Measurements from ENCODE around the gene ANKRD6. TPM values are rescaled to one million over a fixed set of nuclear protein-coding genes. Genes with fewer than 3 reads are reported as not detected.

ANKRD6 gene
- total RNA-seq, 4 donors from 2014 or later, result 0.57 to 11.6 (median 3.0) TPM

DNA sequence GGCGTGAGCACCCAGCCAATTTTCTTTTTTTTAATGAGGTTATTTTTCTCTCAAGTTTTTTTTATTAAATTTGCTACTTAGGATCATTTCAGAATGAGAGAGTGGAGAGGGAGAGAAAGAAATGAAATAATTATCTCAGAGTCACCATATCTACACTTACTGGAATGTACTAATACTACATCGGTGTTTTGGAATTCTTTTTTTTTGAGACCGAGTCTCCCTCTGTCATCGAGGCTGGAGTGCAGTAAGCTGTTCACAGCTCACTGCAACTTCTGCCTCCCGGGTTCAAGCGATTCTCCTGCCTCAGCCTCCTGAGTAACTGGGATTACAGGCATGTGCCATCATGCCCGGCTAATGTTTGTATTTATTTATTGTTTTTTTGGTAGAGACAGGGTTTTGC, 27.8 kb downstream of the ANKRD6 start:
- Histone ChIP-seq H3K9me3 (no peaks in the 10 kb centered on the region), H3K4me3 (no peak overlapping the region), H3K36me3 (no peaks in the 10 kb centered on the region), H3K27ac (no peak overlapping the region), H3K27me3 (no peaks in the 10 kb centered on the region), H3K4me1 (no peaks in the 10 kb centered on the region)
- DNase-seq, result no peak
- TF ChIP-seq, protein P1, sequence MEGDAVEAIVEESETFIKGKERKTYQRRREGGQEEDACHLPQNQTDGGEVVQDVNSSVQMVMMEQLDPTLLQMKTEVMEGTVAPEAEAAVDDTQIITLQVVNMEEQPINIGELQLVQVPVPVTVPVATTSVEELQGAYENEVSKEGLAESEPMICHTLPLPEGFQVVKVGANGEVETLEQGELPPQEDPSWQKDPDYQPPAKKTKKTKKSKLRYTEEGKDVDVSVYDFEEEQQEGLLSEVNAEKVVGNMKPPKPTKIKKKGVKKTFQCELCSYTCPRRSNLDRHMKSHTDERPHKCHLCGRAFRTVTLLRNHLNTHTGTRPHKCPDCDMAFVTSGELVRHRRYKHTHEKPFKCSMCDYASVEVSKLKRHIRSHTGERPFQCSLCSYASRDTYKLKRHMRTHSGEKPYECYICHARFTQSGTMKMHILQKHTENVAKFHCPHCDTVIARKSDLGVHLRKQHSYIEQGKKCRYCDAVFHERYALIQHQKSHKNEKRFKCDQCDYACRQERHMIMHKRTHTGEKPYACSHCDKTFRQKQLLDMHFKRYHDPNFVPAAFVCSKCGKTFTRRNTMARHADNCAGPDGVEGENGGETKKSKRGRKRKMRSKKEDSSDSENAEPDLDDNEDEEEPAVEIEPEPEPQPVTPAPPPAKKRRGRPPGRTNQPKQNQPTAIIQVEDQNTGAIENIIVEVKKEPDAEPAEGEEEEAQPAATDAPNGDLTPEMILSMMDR (IDR thresholded peaks at IDR 0.05), result no peak
- no peak for TF ChIP-seq POLR2A (IDR thresholded peaks at IDR 0.05)

DNA sequence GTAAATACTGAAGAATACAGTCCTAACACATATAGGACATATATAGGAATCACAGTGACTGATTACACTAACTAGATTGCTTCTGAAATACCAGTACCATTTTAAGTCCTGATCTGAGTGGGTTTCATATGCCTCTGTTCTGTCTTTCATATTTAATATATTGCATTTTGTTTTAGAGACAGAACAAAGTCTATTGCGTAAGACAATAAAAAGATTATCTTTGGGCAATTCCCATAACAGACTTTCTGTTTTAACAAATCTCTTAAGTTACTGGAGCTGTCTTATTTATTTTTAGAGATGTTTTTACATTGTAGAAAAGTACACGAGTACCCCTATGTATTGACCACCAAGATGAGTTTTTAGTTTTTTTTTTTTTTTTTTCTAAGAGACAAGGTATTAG, 29.6 kb downstream of the ANKRD6 start:
- H3K27ac ChIP-seq, result no peak overlapping the region
- no peaks in the 10 kb centered on the region for H3K36me3 ChIP-seq
- no peak overlapping the region for H3K4me3 ChIP-seq
- H3K9me3 ChIP-seq, result no peaks in the 10 kb centered on the region
- TF ChIP-seq, protein P1 (IDR thresholded peaks at IDR 0.05), result no peak
- TF ChIP-seq POLR2A (IDR thresholded peaks at IDR 0.05), result no peak
- no peaks in the 10 kb centered on the region for H3K27me3 ChIP-seq
- no peak for DNase-seq
- no peaks in the 10 kb centered on the region for H3K4me1 ChIP-seq

DNA sequence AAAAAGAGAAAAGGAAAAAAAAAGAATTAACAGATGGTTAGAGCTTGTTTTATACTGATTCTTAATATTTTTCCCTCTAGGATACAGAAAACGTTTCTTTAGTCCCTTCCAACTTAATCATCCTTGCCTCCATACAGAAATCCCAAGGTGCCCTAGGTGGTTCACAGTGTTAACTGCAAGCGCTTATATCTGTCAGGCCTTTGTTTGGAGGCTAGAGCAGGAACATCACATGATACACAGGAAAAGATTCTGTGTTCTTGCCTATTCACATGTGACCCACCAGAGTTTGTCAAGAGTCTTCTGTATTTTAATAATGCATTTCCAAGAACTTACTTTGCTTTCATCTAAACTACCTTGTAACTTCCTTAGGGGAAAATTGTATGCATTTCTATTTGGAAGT, 31.3 kb downstream of the ANKRD6 start:
- H3K36me3 ChIP-seq, result no peaks in the 10 kb centered on the region
- H3K4me1 ChIP-seq, result no peaks in the 10 kb centered on the region
- no peaks in the 10 kb centered on the region for H3K9me3 ChIP-seq
- DNase-seq, result no peak
- no peak overlapping the region for H3K27ac ChIP-seq
- TF ChIP-seq, protein P1 (IDR thresholded peaks at IDR 0.05), result no peak
- TF ChIP-seq POLR2A (IDR thresholded peaks at IDR 0.05), result no peak
- H3K4me3 ChIP-seq, result no peak overlapping the region
- no peaks in the 10 kb centered on the region for H3K27me3 ChIP-seq

DNA sequence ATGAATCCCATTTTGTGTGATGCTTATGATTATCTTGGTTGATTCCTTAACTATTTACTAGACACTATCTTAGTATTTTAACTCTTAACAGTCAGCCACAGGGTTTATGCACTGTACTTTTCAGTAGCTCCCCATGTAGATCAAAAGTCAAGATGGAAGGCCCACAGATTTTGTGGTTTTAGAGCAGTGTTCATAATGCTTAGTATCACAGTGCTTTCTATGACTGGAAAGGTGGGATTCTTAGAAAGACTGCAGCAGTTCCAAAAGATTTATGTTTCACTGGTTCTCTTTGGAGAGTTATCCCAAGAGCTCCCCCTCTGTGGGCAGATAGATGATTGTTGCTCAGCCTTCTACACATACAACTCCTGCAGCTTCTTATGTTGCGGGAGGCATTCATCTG, 34.5 kb downstream of the ANKRD6 start:
- no peak for TF ChIP-seq POLR2A (IDR thresholded peaks at IDR 0.05)
- TF ChIP-seq, protein P1 (IDR thresholded peaks at IDR 0.05), result no peak
- Histone ChIP-seq H3K4me1 (no peaks in the 10 kb centered on the region), H3K4me3 (no peak overlapping the region), H3K36me3 (no peaks in the 10 kb centered on the region), H3K9me3 (no peaks in the 10 kb centered on the region), H3K27ac (no peak overlapping the region), H3K27me3 (no peaks in the 10 kb centered on the region)
- DNase-seq, result no peak

DNA sequence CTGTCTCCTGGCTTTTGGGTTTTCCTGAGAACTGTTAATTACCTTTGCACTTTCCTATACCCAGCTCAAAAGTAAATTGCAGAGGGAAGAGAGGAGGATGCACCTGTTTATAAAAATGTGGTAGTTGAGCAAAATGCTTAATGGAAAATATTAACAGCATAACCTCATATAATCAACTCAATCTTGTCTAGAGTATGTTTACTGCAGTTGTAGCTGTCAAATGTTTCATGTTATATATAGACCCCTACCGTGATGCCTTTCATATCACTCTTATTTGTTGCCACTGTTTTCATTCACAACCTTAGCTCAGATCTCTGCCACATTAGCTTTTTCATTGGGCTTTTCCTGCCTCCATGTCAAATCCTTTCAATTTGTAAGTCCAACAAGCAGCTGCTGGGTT, 36.0 kb downstream of the ANKRD6 start:
- Histone ChIP-seq H3K27ac (no peak overlapping the region), H3K27me3 (no peaks in the 10 kb centered on the region), H3K9me3 (no peaks in the 10 kb centered on the region), H3K36me3 (no peaks in the 10 kb centered on the region), H3K4me1 (no peaks in the 10 kb centered on the region), H3K4me3 (no peak overlapping the region)
- no peak for DNase-seq
- no peak for TF ChIP-seq POLR2A (IDR thresholded peaks at IDR 0.05)
- TF ChIP-seq, protein P1 (IDR thresholded peaks at IDR 0.05), result no peak

DNA sequence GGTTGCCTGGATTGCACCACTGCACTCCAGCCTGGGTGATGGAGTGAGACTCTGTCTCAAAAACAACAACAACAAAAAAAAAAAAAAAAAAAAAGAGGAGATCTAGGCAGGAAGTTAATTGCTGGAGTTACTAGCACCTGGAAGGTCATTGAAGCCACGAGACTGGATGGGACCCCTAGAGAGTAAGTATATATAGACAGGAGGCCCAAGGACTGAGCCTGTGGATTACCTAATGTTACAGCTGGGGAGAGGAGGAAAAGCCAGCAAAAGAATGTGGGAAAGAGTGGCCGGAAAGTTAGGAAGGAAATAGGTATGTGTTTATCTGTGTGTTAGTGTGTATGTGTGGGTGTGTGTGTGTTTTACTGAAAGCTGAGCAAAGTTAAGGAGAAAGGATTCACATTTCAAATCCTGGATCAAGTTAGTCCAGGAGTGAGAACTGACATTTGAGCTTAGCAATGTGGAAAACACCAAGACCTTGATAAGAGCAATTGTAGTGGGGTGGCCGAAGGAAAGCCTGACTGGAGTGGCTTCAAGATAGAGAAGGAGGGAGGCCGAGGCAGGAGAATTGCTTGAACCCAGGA, 38.4 kb downstream of the ANKRD6 start:
- DNase-seq, result no peak
- Histone ChIP-seq H3K36me3 (no peaks in the 10 kb centered on the region), H3K9me3 (no peaks in the 10 kb centered on the region), H3K27me3 (no peaks in the 10 kb centered on the region), H3K4me1 (no peaks in the 10 kb centered on the region), H3K4me3 (no peak overlapping the region), H3K27ac (no peak overlapping the region)
- TF ChIP-seq POLR2A (IDR thresholded peaks at IDR 0.05), result no peak
- TF ChIP-seq, protein P1 (IDR thresholded peaks at IDR 0.05), result no peak
